ENCODE measurements around the gene ACER2. TPM values are rescaled to one million over a fixed set of nuclear protein-coding genes. Genes with fewer than 3 reads are reported as not detected.

Gene ACER2
- total and polyA plus RNA-seq, 10 of the 15 experiments (the other 5 are each of a cell fraction or from before 2014, with no cell fraction given): 0.07 to 3.1 (median 2.2) TPM

DNA sequence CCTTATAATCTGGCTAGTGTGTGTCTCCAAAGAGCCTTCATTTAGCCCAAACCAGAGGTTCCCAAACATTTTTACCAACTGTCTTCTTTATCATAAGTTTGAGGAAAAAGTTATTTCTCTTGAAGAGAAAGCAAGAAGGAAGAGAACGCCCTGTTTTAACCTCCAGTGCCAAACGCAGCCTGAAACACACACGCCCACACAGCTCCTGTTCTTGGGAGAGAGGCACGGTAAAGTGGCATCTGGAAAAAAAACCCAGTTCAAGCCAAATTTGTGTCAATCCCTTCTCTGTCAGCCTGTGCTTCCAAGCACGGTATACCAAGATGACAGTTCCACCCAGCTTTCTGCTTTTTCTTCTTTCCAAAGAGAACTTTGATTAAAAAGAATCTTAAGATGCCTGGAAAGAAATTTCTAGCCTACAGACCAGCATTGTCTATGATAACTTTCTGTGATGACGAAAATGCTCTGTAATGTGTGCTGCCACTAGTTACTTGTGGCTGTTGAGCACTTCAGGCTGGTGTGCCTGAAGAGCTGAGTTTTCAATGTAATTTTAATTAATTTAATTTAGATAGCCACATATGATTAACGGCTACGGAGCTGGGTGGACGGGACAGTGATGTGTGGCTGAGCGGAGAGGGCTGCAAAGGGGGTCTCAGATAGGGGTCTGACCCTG, 62.3 kb downstream of the ACER2 start:
- H3K36me3 ChIP-seq (ENCODE audit: control insufficient read depth in 2 of 2, insufficient read depth in 2 of 2, low read length in 1 of 2): no peaks in the 10 kb centered on the region
- ChIA-PET CTCF (interaction anchor here (1.4 to 2.5 kb wide), 5 partner anchors 8 to 238 kb away, joined by 4 to 8 read pairs (median 6); no protein-coding TSS in a partner anchor), SMC1A (ENCODE audit: uncharacterized antibody, unreplicated experiment) (interaction anchor here (0.7 to 1.4 kb wide), 3 partner anchors 15 to 53 kb away, joined by 3 to 4 read pairs (median 3); no protein-coding TSS in a partner anchor), RAD21 (ENCODE audit: unreplicated experiment) (interaction anchor here (0.5 kb wide), 1 partner anchor 447 kb away, joined by 3 read pairs; no protein-coding TSS in a partner anchor), POLR2A (no interaction called here)
- H4K20me1 ChIP-seq (ENCODE audit: control insufficient read depth, insufficient read depth): no peaks in the 10 kb centered on the region
- H3K4me2 ChIP-seq (ENCODE audit: control insufficient read depth, insufficient read depth): no peak overlapping the region
- TF ChIP-seq CEBPB (IDR thresholded peaks at IDR 0.05; ENCODE audit: borderline replicate concordance in 1 of 2, low read depth in 2 of 2, low read length in 2 of 2) (no peak), ZNF274 (IDR thresholded peaks at IDR 0.05; ENCODE audit: insufficient read depth, insufficient read length) (no peak), PAX8 (IDR thresholded peaks at IDR 0.05) (no peak), SMAD1 (IDR thresholded peaks at IDR 0.05; ENCODE audit: low read depth, partially characterized antibody) (no peak), ZBED1 (IDR thresholded peaks at IDR 0.05; ENCODE audit: borderline replicate concordance) (no peak), SREBF2 (IDR thresholded peaks at IDR 0.05; ENCODE audit: low read length) (no peak), NR2F1 (conservative IDR thresholded peaks at IDR 0.05) (no peak), KDM1A (IDR thresholded peaks at IDR 0.05; ENCODE audit: borderline replicate concordance) (no peak)
- TF ChIP-seq, protein P1, sequence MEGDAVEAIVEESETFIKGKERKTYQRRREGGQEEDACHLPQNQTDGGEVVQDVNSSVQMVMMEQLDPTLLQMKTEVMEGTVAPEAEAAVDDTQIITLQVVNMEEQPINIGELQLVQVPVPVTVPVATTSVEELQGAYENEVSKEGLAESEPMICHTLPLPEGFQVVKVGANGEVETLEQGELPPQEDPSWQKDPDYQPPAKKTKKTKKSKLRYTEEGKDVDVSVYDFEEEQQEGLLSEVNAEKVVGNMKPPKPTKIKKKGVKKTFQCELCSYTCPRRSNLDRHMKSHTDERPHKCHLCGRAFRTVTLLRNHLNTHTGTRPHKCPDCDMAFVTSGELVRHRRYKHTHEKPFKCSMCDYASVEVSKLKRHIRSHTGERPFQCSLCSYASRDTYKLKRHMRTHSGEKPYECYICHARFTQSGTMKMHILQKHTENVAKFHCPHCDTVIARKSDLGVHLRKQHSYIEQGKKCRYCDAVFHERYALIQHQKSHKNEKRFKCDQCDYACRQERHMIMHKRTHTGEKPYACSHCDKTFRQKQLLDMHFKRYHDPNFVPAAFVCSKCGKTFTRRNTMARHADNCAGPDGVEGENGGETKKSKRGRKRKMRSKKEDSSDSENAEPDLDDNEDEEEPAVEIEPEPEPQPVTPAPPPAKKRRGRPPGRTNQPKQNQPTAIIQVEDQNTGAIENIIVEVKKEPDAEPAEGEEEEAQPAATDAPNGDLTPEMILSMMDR (IDR thresholded peaks at IDR 0.05 in 2 of 3, conservative IDR thresholded peaks at IDR 0.05 in 1 of 3; ENCODE audit: control insufficient read depth in 2 of 3, extremely low read depth in 1 of 3, insufficient read depth in 1 of 3, low read depth in 3 of 3, low read length in 3 of 3): no peak
- TF ChIP-seq, protein P2, sequence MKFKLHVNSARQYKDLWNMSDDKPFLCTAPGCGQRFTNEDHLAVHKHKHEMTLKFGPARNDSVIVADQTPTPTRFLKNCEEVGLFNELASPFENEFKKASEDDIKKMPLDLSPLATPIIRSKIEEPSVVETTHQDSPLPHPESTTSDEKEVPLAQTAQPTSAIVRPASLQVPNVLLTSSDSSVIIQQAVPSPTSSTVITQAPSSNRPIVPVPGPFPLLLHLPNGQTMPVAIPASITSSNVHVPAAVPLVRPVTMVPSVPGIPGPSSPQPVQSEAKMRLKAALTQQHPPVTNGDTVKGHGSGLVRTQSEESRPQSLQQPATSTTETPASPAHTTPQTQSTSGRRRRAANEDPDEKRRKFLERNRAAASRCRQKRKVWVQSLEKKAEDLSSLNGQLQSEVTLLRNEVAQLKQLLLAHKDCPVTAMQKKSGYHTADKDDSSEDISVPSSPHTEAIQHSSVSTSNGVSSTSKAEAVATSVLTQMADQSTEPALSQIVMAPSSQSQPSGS (IDR thresholded peaks at IDR 0.05; ENCODE audit: low read length): no peak
- H3K79me2 ChIP-seq (ENCODE audit: control insufficient read depth, insufficient read depth, low read length): no peaks in the 10 kb centered on the region
- 49% methylated on average over 10 of the region's 10 CpGs for WGBS (ENCODE audit: insufficient coverage, insufficient replicate concordance, low lambda C conversion rate, missing lambda C conversion rate)
- H2AFZ ChIP-seq (ENCODE audit: control insufficient read depth, low read depth, low read length): no peak overlapping the region
- intact Hi-C loops (cut with micrococcal nuclease; ENCODE audit: unreplicated experiment): no loop called here
- no peaks in the 10 kb centered on the region for H3K9me3 ChIP-seq (replicated peaks; ENCODE audit: control insufficient read depth, insufficient read depth, low read length)
- no peaks in the 10 kb centered on the region for H3K4me1 ChIP-seq (ENCODE audit: control insufficient read depth, insufficient read depth, low read length)
- BruUV-seq (replicated peaks): no TSS peak
- no peak for FAIRE-seq
- H3K9ac ChIP-seq (ENCODE audit: control insufficient read depth, insufficient read depth, low read length): no peak overlapping the region
- H3K27me3 ChIP-seq (replicated peaks in 1 of 2; ENCODE audit: control insufficient read depth in 2 of 2, insufficient read depth in 2 of 2, low read length in 1 of 2): no peaks in the 10 kb centered on the region; a peak in 1 of 4 replicates
- no peak for DNase-seq (ENCODE audit: low read depth, low spot score)
- in situ Hi-C loops (cut with MboI): loop anchor here (25.0 kb wide), 1 partner anchor 1209 kb away; no protein-coding TSS in a partner anchor
- no peak for ATAC-seq
- no peak overlapping the region for H3K27ac ChIP-seq (ENCODE audit: control insufficient read depth, insufficient read depth)
- H3K4me3 ChIP-seq: no peak overlapping the region

Measured in GM12878 (cell line).